GM19239 (cell line): ENCODE results near the gene TRIM34.
"Not testable (repeated sequence)": the region's sequence is repeated elsewhere in the genome, so short reads cannot be mapped to it uniquely, and the experiment has no call there.

Source experiments
- DNase-seq: peaks from one replicate; pipeline ENCODE4 v3.0.0; 2011; ENCODE audit warnings: low spot score; ENCODE audit not compliant: insufficient read length
- FAIRE-seq: peaks from 2 replicates; lab custom pipeline; 2011; peaks lifted over from hg19 to GRCh38; lab: Jason Lieb, UNC

The TRIM34 gene

DNA sequence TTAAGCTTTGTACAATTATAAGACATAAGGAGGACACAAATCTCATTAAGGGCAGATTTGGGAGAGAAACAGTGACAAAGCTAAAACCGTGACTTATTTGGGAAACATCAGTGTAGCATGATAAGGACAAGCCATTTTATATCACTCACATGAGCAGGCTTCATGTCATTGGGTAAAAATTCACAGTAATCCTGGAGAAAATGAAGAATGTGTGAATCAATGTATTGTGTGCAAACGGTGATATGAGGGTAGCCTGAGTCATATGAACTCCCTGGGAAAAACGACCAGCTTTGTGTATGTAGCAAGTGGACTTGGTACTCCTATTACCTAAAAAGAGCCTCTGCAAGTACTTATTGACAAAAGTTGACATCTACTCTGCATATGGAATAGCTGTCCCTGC is 6.0 kb upstream of the TRIM34 start:
- no peak for DNase-seq
- peak; percentile 18 for FAIRE-seq

DNA sequence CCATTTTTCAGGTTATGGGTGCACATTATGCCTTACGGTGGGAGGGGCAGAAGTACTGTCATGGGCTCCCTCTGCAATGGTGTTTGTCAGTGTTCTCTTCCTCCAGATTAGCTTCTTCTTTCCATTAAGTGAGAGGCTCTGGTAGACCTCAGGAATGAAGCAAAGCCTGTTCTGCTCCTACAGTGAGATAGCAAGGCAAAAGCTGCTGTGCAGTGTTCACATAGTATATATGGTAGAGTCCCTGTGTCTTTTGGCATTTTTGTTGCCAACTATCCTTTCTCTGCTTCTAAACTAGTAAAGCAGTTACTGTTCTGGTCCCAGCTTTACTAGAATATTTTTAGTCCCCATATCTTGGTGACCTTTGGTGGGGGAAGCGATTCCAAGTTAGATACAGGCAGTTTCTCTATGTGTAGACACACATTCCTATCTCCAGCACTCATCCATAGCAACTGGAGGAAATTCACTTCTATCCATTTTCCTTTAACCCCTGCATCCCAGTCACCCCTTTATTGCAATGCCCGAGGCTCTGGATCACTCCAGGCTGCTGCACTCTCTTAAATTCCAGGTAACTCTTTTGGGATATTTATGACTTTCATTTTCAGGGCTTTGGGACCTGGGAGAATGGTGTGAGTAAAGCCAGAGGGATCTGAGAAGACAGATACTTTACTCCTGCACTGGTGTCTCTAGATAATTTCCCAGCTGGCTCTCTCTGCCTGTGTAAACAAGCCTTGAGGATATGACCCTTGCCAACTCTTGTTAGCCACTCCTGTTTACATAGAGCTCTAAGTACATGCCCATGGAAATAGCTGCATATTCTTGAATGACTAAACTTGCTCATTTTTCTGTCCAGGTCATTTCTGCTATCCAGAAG is 3.9 kb upstream of the TRIM34 start:
- FAIRE-seq = no peak
- no peak for DNase-seq

DNA sequence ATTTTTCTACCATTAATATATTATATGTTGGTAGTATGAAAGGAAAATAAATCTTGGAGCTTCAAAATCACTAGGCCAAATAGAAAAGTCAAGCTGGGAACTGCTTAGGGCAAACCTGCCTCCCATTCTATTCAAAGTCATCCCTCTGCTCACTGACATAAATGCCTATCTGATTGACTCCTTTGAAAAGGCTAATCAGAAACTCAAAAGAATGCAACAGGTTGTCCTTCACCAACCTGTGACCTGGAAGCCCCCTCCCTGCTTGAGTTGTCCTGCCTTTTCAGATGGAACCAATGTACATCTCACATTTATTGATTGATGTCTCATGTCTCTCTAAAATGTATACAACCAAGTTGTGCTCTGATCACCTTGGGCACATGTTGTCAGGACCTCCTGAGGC is 3.2 kb upstream of the TRIM34 start:
- no peak for FAIRE-seq
- DNase-seq = no peak

DNA sequence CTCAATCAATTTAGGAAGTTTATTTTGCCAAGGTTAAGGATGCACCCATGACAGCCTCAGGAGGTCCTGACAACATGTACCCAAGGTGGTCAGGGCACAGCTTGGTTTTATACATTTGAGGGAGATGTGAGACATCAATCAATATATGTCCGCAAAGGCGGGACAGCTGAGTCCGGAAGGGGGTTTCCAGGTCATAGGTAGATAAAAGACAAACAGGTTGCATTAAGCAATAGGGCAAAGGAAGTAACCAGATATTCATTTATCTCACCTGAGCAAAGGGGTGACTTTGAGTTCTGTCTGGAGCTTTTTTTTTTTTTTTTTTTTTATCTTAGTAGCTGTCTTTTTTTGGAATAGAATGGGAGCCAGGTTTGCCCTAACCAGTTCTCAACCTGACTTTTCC is 2.0 kb upstream of the TRIM34 start:
- FAIRE-seq (no peak), DNase-seq (no peak)

- FAIRE-seq = no peak
- no peak for DNase-seq
These were observed 480 bp downstream of the TRIM34 start for GRCh38 chr11:5625281-5625680.

DNA sequence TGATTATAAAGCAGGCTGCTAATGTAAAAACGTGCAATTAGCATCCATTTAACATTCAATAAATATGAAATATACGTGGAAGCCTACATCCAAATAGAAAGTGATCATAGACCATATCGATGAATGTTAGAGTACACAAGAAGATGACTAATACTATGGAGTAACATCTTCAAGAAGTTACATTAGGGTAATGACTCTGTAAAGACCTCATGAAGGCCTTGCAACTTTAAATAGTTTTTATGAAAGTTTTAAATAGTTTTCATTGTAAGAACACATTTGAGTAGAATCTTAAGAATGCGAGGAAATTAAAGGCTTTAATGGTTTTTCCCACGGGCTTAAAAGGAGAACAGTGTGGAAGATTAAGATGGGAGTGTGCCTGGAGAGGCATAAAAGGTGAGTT is 1.4 kb downstream of the TRIM34 start:
- no peak for FAIRE-seq
- no peak for DNase-seq

DNA sequence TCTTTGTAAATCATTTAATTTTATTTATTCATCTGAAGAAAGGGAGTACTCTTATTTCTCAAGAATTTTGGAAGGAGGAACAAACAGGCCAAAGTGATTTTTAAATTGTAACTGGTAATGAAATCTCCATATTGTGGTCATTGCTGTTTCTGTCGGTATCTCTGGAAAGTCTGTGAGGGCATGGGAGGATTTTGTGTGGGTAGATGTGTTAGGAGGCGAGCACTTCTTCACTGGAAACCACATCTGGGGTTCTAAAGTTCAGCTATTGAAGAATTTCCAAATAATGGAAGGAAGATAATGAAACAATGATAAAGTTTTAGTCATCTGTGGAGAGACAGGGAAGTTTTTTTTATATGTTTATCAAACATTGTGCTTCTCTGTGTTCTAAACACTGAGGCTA is 6.6 kb downstream of the TRIM34 start:
- no peak for DNase-seq
- FAIRE-seq = no peak

- peak; percentile 98 for FAIRE-seq
- peak; percentile 44 for DNase-seq
These were observed 7.3 kb downstream of the TRIM34 start for GRCh38 chr11:5631969-5632635.

- FAIRE-seq = no peak
- no peak for DNase-seq
These were observed 15.2 kb downstream of the TRIM34 start for GRCh38 chr11:5639953-5640352.

DNA sequence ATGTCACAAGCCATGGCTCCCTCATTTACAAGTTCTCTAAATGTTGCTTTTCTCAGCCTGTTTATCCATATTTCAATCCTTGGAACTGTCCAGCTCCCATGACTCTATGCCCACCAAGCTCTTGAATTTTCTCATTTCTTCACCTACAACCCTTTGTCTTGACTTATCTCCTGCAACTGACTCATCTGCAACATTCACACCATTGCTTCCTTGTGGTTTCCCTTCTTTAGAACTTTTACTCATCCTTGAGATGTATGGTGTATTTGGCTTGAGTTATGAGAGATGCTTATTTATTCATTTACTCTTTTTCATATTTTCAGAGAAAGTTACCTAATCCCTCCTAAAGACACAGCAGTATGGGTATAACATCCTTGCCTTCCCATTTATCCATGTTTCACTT is 18.8 kb downstream of the TRIM34 start:
- DNase-seq (no peak), FAIRE-seq (no peak)

GRCh38 chr11:5646139-5646538 is 21.3 kb downstream of the TRIM34 start:
- FAIRE-seq (no peak), DNase-seq (no peak)

- FAIRE-seq (no peak), DNase-seq (no peak)
These were observed 30.7 kb downstream of the TRIM34 start for GRCh38 chr11:5655474-5655873.

GRCh38 chr11:5656956-5657355 is 32.2 kb downstream of the TRIM34 start:
- DNase-seq, FAIRE-seq: not testable (repeated sequence)

DNA sequence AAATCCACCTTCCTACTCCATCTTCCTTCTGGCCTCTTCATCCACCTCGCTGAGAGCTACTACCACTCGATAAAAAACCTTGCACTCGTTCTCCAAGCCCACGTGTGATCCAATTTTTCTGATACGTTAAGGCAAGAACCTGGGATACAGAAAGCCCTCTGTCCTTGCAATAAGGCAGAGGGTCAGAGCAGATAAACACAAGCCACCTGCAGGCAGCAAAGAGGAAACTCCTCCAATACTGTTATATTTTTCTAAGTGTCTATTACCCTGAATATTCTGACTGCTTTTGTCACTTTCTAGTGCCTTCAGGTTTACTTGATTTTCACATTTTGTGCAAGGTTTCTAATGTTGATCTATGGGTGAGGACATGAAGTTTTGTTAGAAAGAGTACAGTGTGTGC is 33.5 kb downstream of the TRIM34 start:
- FAIRE-seq = no peak
- no peak for DNase-seq

GRCh38 chr11:5663511-5663910 is 38.7 kb downstream of the TRIM34 start:
- DNase-seq (no peak), FAIRE-seq (no peak)

DNA sequence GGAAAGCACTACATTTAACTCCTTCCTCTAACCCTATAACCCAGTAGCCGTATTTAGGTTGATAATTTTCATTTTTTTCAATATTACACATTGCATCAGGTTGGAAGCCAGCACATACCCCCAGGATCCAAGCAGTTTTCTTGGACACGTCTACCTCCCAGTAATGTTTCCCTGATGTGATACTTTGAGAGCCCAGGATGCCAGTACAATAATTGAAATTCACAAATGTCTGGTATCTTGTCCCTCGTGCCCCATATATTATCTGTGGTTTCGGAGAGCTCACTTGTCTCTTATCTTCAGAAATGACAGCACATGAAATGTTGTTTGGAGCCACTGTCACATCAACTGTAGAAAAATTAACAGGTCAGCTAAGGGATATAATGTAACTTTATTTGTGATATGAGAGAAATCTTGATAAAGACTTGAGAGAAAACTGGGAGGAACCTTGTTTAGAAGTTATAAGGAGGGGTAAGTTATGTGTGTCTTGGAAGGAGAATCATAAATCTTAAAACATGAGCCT is 40.3 kb downstream of the TRIM34 start:
- FAIRE-seq = no peak
- no peak for DNase-seq

GRCh38 chr11:5665746-5666401 is 41.1 kb downstream of the TRIM34 start:
- DNase-seq = no peak
- FAIRE-seq = no peak

DNA sequence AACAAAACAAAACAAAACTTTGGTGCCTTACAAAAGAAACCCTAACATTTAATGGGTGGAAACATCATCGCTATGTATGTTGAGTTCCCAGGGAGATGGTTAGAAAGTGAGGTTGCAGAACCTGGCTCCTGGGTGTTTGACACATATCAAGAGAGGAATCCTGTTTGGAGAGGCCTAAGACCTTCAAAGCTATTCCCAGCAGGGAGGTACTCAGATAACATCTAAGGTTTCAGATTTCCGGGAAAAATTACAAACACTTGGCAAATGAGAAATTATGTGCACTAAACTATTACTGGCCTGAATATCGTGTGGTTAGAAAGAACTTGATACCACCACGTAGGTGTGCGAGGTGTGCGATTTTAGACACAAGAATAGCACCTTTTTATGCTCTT is 41.6 kb downstream of the TRIM34 start:
- no peak for FAIRE-seq
- no peak for DNase-seq

DNA sequence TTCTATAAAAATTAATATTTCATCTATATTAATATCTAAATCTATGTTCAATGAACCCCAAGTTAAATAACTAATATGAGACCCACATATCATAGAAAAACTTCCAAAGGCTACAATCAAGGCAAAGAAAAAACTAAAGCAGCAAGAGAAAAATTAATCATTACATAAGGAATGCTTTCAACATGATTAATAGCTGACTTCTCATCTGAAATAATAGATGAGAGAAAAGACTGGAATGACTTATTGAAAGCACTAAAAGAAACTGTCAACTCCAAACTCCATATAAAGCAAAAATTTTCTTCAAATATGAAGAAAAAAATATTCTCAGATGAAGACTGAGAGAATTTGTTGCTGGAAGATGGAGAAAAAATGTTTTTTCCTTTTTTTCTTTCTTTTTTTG is 47.0 kb downstream of the TRIM34 start:
- FAIRE-seq (no peak), DNase-seq (no peak)

DNA sequence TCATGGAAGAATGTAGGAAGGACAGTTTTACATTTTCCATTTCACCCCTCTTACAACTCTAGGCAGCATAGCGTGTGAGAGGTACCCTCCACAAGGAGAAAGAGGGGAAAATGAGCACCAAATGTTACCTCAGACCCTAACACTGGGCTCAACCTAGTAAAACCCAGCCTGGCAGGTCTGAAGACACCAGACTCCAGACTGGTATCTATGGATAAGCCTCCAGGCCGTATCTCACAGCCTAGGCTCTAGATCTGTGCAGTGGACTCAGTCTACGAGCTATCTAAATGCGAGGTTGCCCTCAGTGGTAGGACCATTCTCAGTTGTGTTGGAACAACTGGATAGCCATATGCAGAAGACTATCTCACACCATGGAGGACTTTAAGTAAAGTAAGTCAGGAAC is 49.6 kb downstream of the TRIM34 start:
- DNase-seq (no peak), FAIRE-seq (no peak)

DNA sequence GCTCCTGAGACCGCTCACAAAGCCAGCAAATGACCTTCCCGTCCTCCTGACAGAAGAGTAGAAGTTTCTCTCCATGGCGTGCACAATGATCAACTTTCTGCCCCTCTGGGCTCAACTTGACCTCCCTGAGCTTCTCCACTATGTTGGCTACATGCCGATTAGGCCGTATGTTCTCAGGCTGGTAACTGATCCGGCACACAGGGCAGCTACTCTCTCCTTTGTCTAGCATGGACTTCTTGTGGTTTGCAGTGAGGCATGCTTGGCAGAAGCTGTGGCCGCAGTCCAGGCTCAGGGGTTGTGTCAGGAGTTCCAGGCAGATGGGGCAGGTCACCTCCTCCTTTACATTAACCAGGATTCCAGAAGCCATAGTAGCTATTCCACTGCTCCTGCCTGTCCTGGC is 55.0 kb downstream of the TRIM34 start:
- no peak for DNase-seq
- FAIRE-seq = no peak
